Breast epithelium (tissue), 4 donors: ENCODE data around the gene TSR3. TPM values are rescaled to one million over a fixed set of nuclear protein-coding genes. Genes with fewer than 3 reads are reported as not detected.

Source experiments
- DNase-seq, 2 donors: peaks; one replicate each; pipeline ENCODE4 v3.0.0-alpha.2; 2019; ENCODE audit warnings: low spot score in 2 of 2
- H3K27ac ChIP-seq, 2 donors: fragments of 200-600 bp; sonication (generic) in 1 of 2; one replicate each; pipeline ENCODE4 v1.5.1; 2016 to 2019; ENCODE audit warnings: mild to moderate bottlenecking in 1 of 2
- H3K27me3 ChIP-seq, 2 donors: fragments of 200-600 bp; sonication (generic) in 1 of 2; one replicate each; pipeline versions ENCODE4 v1.5.1 to v1.6.0; 2017 to 2019; ENCODE audit warnings: control low read depth in 1 of 2, mild to moderate bottlenecking in 1 of 2
- H3K36me3 ChIP-seq: fragments of 200-600 bp; one replicate; pipeline ENCODE4 v1.5.1; 2019
- H3K4me1 ChIP-seq, 2 donors: fragments of 200-600 bp; sonication (generic); one replicate each; pipeline ENCODE4 v1.5.1; 2016 to 2019; ENCODE audit warnings: control low read depth in 1 of 2
- H3K4me3 ChIP-seq, 3 donors: fragments of 200-600 bp; sonication (generic); 1 replicate in 2 of 3; 2 replicates in 1 of 3; pipeline ENCODE4 v1.5.1; 2016 to 2019; ENCODE audit warnings: mild to moderate bottlenecking in 3 of 3, moderate library complexity in 2 of 3
- H3K9me3 ChIP-seq, 2 donors: fragments of 200-600 bp; sonication (generic) in 1 of 2; one replicate each; pipeline ENCODE4 v1.5.1; 2016 to 2019; ENCODE audit warnings: control low read depth in 1 of 2
- POLR2A ChIP-seq: fragments of 450-650 bp; IDR thresholded peaks from one replicate; pipeline ENCODE4 v1.6.1; 2016; ENCODE audit warnings: antibody characterized with exemption, mild to moderate bottlenecking, moderate library complexity
- POLR2AphosphoS5 ChIP-seq, 3 donors: sonication (generic); formaldehyde crosslinking; IDR thresholded peaks; one replicate each; pipeline ENCODE4 v1.6.1; 2017; ENCODE audit warnings: antibody characterized with exemption in 3 of 3
- intact Hi-C: fragments of 100-400 bp; cut with DNase I; formaldehyde crosslinking; loops from one replicate; pipeline ENCODE4 v1.15.1; 2023; ENCODE audit warnings: low total_unique reads
- total RNA-seq, 3 donors: library from RNA; depleted of rRNA; stranded (reverse); fragments of >200 nt; gene quantifications; one replicate each; pipeline ENCODE4 v1.1.0, GENCODE V29; 2016
- TF ChIP-seq, protein P1 (sequence below), 3 donors: fragments of 450-650 bp; IDR thresholded peaks; one replicate each; pipeline ENCODE4 v1.5.1; 2016 to 2017; ENCODE audit warnings: antibody characterized with exemption in 3 of 3, mild to moderate bottlenecking in 3 of 3, moderate library complexity in 3 of 3

The TSR3 gene
- total RNA-seq, 3 donors from 2014 or later: 54.4 to 72.3 (median 59.6) TPM

GRCh38 chr16:1374418-1375297, 23.0 kb upstream of the TSR3 start:
- Histone ChIP-seq H3K9me3 (no peaks in the 10 kb centered on the region), H3K36me3 (no peaks in the 10 kb centered on the region), H3K4me1 (peaks cover 0 to 6% of the 10 kb centered on the region in 2 donors), H3K27me3 (no peaks in the 10 kb centered on the region), H3K4me3 (no peak overlapping the region), H3K27ac (no peak overlapping the region)
- TF ChIP-seq, protein P1, sequence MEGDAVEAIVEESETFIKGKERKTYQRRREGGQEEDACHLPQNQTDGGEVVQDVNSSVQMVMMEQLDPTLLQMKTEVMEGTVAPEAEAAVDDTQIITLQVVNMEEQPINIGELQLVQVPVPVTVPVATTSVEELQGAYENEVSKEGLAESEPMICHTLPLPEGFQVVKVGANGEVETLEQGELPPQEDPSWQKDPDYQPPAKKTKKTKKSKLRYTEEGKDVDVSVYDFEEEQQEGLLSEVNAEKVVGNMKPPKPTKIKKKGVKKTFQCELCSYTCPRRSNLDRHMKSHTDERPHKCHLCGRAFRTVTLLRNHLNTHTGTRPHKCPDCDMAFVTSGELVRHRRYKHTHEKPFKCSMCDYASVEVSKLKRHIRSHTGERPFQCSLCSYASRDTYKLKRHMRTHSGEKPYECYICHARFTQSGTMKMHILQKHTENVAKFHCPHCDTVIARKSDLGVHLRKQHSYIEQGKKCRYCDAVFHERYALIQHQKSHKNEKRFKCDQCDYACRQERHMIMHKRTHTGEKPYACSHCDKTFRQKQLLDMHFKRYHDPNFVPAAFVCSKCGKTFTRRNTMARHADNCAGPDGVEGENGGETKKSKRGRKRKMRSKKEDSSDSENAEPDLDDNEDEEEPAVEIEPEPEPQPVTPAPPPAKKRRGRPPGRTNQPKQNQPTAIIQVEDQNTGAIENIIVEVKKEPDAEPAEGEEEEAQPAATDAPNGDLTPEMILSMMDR (IDR thresholded peaks at IDR 0.05): no peak
- TF ChIP-seq POLR2A (no peak), POLR2AphosphoS5 (IDR thresholded peaks at IDR 0.05) (no peak)
- intact Hi-C loops: no loop called here
- no peak for DNase-seq

GRCh38 chr16:1372292-1372950, 20.7 kb upstream of the TSR3 start:
- no peaks in the 10 kb centered on the region for H3K4me1 ChIP-seq
- DNase-seq: no peak
- intact Hi-C loops: no loop called here
- H3K4me3 ChIP-seq: no peak overlapping the region
- no peak overlapping the region for H3K27ac ChIP-seq
- TF ChIP-seq POLR2A (no peak), POLR2AphosphoS5 (IDR thresholded peaks at IDR 0.05) (no peak)
- TF ChIP-seq, protein P1 (IDR thresholded peaks at IDR 0.05): no peak
- no peaks in the 10 kb centered on the region for H3K9me3 ChIP-seq
- no peaks in the 10 kb centered on the region for H3K27me3 ChIP-seq
- no peaks in the 10 kb centered on the region for H3K36me3 ChIP-seq

DNA sequence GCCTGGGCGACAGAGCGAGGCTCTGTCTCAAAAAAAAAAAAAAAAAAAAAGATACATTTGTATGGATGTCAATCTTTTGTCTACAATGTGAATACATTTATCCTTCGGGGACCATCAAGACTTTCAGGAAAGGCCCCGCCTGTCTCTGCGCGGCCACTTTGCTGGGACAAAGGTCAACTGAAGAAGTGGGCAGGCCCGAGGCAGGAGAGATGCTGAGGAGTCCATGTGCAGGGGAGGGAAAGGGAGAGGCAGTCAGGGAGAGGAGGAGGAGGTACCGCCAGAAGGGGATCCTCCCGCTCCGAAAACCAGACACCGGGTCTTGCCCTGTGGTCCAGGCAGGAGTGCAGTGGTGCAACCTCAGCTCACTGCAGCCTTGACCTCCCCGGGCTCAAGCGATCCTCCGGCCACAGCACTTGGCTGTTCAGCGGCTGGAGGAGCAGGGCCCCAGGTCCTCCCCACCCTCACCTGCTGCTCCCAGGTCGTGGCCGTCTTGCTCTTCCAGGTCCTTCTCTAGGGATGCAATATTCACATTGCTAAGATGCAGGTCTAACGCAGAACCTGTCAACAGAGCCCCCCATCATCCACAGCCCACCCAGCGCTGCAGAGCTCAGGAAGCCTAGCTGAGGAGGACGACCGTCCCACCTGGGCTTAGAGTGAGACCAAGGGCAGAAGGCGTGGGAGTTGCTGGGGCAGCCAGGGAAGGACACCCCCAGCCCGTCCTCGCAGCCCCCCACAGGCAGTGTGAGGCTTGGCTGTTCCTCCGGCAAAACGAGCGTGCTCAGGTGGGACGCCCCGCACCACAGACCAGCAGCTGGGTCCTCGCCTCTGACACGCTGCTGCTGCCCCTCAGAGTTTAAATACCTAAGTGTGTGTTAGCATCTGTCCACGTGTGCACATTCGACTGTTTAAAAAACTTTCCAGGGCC, 19.6 kb upstream of the TSR3 start:
- H3K36me3 ChIP-seq: no peaks in the 10 kb centered on the region
- no peak overlapping the region for H3K4me3 ChIP-seq
- no peak for TF ChIP-seq POLR2AphosphoS5 (IDR thresholded peaks at IDR 0.05)
- no peak for TF ChIP-seq POLR2A
- TF ChIP-seq, protein P1 (IDR thresholded peaks at IDR 0.05): no peak
- no peak for DNase-seq
- H3K4me1 ChIP-seq: no peaks in the 10 kb centered on the region
- no peaks in the 10 kb centered on the region for H3K9me3 ChIP-seq
- no peaks in the 10 kb centered on the region for H3K27me3 ChIP-seq
- H3K27ac ChIP-seq: no peak overlapping the region
- intact Hi-C loops: no loop called here

GRCh38 chr16:1367486-1368174, 16.0 kb upstream of the TSR3 start:
- intact Hi-C loops: no loop called here
- Histone ChIP-seq H3K4me3 (no peak overlapping the region), H3K9me3 (no peaks in the 10 kb centered on the region), H3K36me3 (peaks cover 11% of the 10 kb centered on the region), H3K4me1 (no peaks in the 10 kb centered on the region), H3K27ac (peak overlapping the region; percentile 25 to 43), H3K27me3 (no peaks in the 10 kb centered on the region)
- TF ChIP-seq POLR2AphosphoS5 (IDR thresholded peaks at IDR 0.05) (no peak), POLR2A (no peak)
- TF ChIP-seq, protein P1 (IDR thresholded peaks at IDR 0.05): no peak
- DNase-seq: no peak
